HepG2 (cell line): ENCODE measurements around the gene EPHA2. TPM values are rescaled to one million over a fixed set of nuclear protein-coding genes. Genes with fewer than 3 reads are reported as not detected.
A peak's percentile ranks its signal among the peaks of the same experiment; 100 is the strongest.

Experiments
- FOXJ3 ChIP-seq: sonication (generic); formaldehyde crosslinking; IDR thresholded peaks from 2 replicates; pipeline ENCODE4 v1.4.0; 2020; ENCODE audit warnings: missing genetic modification reagents, mild to moderate bottlenecking, borderline replicate concordance
- GTF3A ChIP-seq: sonication (generic); formaldehyde crosslinking; conservative IDR thresholded peaks from 2 replicates; pipeline ENCODE4 v1.4.0; 2020; ENCODE audit warnings: mild to moderate bottlenecking, missing genetic modification reagents
- POLR2AphosphoS2 ChIP-seq: IDR thresholded peaks from 2 replicates; pipeline ENCODE4 v1.6.1; 2011; ENCODE audit warnings: low read depth, low read length, improper control_type of control experiment
- RNF2 ChIP-seq: fragments of 450-650 bp; conservative IDR thresholded peaks from 2 replicates; pipeline ENCODE4 v1.6.1; 2016; ENCODE audit warnings: low read depth
- SALL1 ChIP-seq: sonication (generic); formaldehyde crosslinking; IDR thresholded peaks from 2 replicates; pipeline ENCODE4 v1.8.0; 2022; ENCODE audit warnings: mild to moderate bottlenecking, missing genetic modification reagents
- U2AF2 ChIP-seq: fragments of 200-400 bp; formaldehyde crosslinking; IDR thresholded peaks from 2 replicates; pipeline ENCODE4 v1.6.1; 2017; ENCODE audit warnings: low read depth, mild to moderate bottlenecking, low read length
- UBTF ChIP-seq: sonication (generic); formaldehyde crosslinking; IDR thresholded peaks from 2 replicates; pipeline ENCODE4 v1.4.0; 2020; ENCODE audit warnings: mild to moderate bottlenecking, missing genetic modification reagents
- ZBTB33 ChIP-seq: sonication (generic); formaldehyde crosslinking; IDR thresholded peaks from 2 replicates; pipeline ENCODE4 v1.4.0; 2020; ENCODE audit warnings: missing genetic modification reagents
- ZFAT ChIP-seq: sonication (generic); formaldehyde crosslinking; conservative IDR thresholded peaks from 2 replicates; pipeline ENCODE4 v1.8.1; 2023; ENCODE audit warnings: missing genetic modification reagents, inconsistent platforms
- ZNF256 ChIP-seq: sonication (generic); formaldehyde crosslinking; conservative IDR thresholded peaks from 2 replicates; pipeline ENCODE4 v1.4.0; 2020; ENCODE audit warnings: missing genetic modification reagents
- ZNF451 ChIP-seq: sonication (generic); formaldehyde crosslinking; IDR thresholded peaks from 2 replicates; pipeline ENCODE4 v1.5.0; 2020; ENCODE audit warnings: mild to moderate bottlenecking, missing genetic modification reagents
- ZNF790 ChIP-seq: sonication (generic); formaldehyde crosslinking; IDR thresholded peaks from 2 replicates; pipeline ENCODE4 v1.8.0; 2022; ENCODE audit warnings: missing genetic modification reagents, mild to moderate bottlenecking, borderline replicate concordance
- ZNF878 ChIP-seq: sonication (generic); formaldehyde crosslinking; IDR thresholded peaks from 2 replicates; pipeline ENCODE4 v1.8.1; 2023; ENCODE audit warnings: mild to moderate bottlenecking, missing genetic modification reagents, moderate library complexity
- polyA plus RNA-seq, 8 experiments: library from polyadenylated mRNA; depleted of rRNA in 3 of 8; stranded (reverse) in 7 of 8; unstranded in 1 of 8; fragments of >200 nt; fragmentation: Illumina TruSeq in 4 of 8; extraction: Trizol in 4 of 8; gene quantifications; 2 replicates each; pipeline versions ENCODE4 v1.2.1 to v1.2.3, GENCODE V29; 2011 to 2016; ENCODE audit warnings: low read depth in 4 of 8, missing spikeins in 1 of 8, mixed read lengths in 1 of 8; ENCODE audit not compliant: insufficient read depth in 1 of 8
- total RNA-seq, 5 experiments: library from RNA; depleted of rRNA; stranded (reverse); fragments of >200 nt; fragmentation: Illumina TruSeq; extraction: Trizol; gene quantifications; 2 replicates each; pipeline ENCODE4 v1.2.3, GENCODE V29; 2016; ENCODE audit warnings: low read depth in 1 of 5
- TF ChIP-seq, protein P1 (sequence below): sonication (generic); formaldehyde crosslinking; IDR thresholded peaks from 2 replicates; pipeline ENCODE4 v1.4.0; 2020; ENCODE audit warnings: missing genetic modification reagents
- TF ChIP-seq, protein P2 (sequence below): sonication (generic); formaldehyde crosslinking; IDR thresholded peaks from 2 replicates; pipeline ENCODE4 v1.4.0; 2020; ENCODE audit warnings: missing genetic modification reagents
- TF ChIP-seq, protein P3 (sequence below): sonication (generic); formaldehyde crosslinking; IDR thresholded peaks from 2 replicates; pipeline ENCODE4 v1.5.0; 2020; ENCODE audit warnings: mild to moderate bottlenecking, missing genetic modification reagents
- TF ChIP-seq, protein P4 (sequence below): sonication (generic); formaldehyde crosslinking; IDR thresholded peaks from 2 replicates; pipeline ENCODE4 v1.5.0; 2020; ENCODE audit warnings: missing genetic modification reagents

Gene EPHA2
- total and polyA plus RNA-seq, 2 of the 13 experiments (the other 11 are each of a cell fraction or from before 2014, with no cell fraction given): 33.6 to 53.6 TPM

- TF ChIP-seq, protein P1, sequence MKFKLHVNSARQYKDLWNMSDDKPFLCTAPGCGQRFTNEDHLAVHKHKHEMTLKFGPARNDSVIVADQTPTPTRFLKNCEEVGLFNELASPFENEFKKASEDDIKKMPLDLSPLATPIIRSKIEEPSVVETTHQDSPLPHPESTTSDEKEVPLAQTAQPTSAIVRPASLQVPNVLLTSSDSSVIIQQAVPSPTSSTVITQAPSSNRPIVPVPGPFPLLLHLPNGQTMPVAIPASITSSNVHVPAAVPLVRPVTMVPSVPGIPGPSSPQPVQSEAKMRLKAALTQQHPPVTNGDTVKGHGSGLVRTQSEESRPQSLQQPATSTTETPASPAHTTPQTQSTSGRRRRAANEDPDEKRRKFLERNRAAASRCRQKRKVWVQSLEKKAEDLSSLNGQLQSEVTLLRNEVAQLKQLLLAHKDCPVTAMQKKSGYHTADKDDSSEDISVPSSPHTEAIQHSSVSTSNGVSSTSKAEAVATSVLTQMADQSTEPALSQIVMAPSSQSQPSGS (CRISPR knock-in tag): no peak
- TF ChIP-seq ZBTB33 (CRISPR knock-in tag): peak; percentile 48; the same call in 1 of the 2 replicates
- TF ChIP-seq, protein P2, sequence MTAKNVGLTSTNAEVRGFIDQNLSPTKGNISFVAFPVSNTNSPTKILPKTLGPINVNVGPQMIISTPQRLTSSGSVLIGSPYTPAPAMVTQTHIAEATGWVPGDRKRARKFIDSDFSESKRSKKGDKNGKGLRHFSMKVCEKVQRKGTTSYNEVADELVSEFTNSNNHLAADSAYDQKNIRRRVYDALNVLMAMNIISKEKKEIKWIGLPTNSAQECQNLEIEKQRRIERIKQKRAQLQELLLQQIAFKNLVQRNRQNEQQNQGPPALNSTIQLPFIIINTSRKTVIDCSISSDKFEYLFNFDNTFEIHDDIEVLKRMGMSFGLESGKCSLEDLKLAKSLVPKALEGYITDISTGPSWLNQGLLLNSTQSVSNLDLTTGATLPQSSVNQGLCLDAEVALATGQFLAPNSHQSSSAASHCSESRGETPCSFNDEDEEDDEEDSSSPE (CRISPR knock-in tag): no peak
- no peak for TF ChIP-seq ZNF878 (CRISPR knock-in tag)
- TF ChIP-seq, protein P3, sequence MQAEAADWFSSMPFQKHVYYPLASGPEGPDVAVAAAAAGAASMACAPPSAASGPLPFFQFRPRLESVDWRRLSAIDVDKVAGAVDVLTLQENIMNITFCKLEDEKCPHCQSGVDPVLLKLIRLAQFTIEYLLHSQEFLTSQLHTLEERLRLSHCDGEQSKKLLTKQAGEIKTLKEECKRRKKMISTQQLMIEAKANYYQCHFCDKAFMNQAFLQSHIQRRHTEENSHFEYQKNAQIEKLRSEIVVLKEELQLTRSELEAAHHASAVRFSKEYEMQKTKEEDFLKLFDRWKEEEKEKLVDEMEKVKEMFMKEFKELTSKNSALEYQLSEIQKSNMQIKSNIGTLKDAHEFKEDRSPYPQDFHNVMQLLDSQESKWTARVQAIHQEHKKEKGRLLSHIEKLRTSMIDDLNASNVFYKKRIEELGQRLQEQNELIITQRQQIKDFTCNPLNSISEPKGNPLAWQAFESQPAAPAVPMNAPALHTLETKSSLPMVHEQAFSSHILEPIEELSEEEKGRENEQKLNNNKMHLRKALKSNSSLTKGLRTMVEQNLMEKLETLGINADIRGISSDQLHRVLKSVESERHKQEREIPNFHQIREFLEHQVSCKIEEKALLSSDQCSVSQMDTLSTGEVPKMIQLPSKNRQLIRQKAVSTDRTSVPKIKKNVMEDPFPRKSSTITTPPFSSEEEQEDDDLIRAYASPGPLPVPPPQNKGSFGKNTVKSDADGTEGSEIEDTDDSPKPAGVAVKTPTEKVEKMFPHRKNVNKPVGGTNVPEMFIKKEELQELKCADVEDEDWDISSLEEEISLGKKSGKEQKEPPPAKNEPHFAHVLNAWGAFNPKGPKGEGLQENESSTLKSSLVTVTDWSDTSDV (CRISPR knock-in tag): no peak
- no peak for TF ChIP-seq FOXJ3 (CRISPR knock-in tag)
- TF ChIP-seq UBTF (CRISPR knock-in tag): no peak
- TF ChIP-seq ZFAT (CRISPR knock-in tag): no peak
- no peak for TF ChIP-seq RNF2
- TF ChIP-seq U2AF2: no peak
- peak; percentile 24; the same call in 1 of the 2 replicates for TF ChIP-seq SALL1
- TF ChIP-seq ZNF790 (CRISPR knock-in tag): no peak
- TF ChIP-seq, protein P4, sequence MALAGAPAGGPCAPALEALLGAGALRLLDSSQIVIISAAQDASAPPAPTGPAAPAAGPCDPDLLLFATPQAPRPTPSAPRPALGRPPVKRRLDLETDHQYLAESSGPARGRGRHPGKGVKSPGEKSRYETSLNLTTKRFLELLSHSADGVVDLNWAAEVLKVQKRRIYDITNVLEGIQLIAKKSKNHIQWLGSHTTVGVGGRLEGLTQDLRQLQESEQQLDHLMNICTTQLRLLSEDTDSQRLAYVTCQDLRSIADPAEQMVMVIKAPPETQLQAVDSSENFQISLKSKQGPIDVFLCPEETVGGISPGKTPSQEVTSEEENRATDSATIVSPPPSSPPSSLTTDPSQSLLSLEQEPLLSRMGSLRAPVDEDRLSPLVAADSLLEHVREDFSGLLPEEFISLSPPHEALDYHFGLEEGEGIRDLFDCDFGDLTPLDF: no peak
- TF ChIP-seq ZNF256 (CRISPR knock-in tag): no peak
- TF ChIP-seq POLR2AphosphoS2: no peak
- no peak for TF ChIP-seq GTF3A (CRISPR knock-in tag)
- TF ChIP-seq ZNF451 (CRISPR knock-in tag): no peak
Observed at GRCh38 chr1:16111771-16112595, 43.9 kb downstream of the EPHA2 start (continued).
